HAP-1 (cell line): ENCODE data around the gene MYLK2.
A peak's percentile ranks its signal among the peaks of the same experiment; 100 is the strongest.

ENCODE experiments used
- DNase-seq, 2 experiments: peaks; one replicate each; pipeline ENCODE4 v3.0.0-alpha.2; 2016 to 2020; ENCODE audit warnings: low spot score in 2 of 2
- H3K27me3 ChIP-seq: fragments of 250-450 bp; sonication (Bioruptor Pico); 2 replicates; pipeline ENCODE4 v1.5.1; 2020; ENCODE audit warnings: low read depth, mild to moderate bottlenecking, moderate library complexity
- H3K36me3 ChIP-seq: fragments of 250-450 bp; sonication (Bioruptor Pico); replicated peaks from 2 replicates; pipeline ENCODE4 v1.5.1; 2020; ENCODE audit warnings: mild to moderate bottlenecking
- H3K4me1 ChIP-seq: fragments of 250-450 bp; sonication (Bioruptor Pico); 2 replicates; pipeline ENCODE4 v1.5.1; 2020; ENCODE audit warnings: mild to moderate bottlenecking
- H3K4me3 ChIP-seq: fragments of 250-450 bp; sonication (Bioruptor Pico); 2 replicates; pipeline ENCODE4 v1.5.1; 2020; ENCODE audit warnings: mild to moderate bottlenecking, moderate library complexity
- H3K9me3 ChIP-seq: fragments of 250-450 bp; sonication (Bioruptor Pico); 2 replicates; pipeline ENCODE4 v1.5.1; 2020; ENCODE audit warnings: mild to moderate bottlenecking, moderate library complexity
- in situ Hi-C: fragments of 300-500 bp; cut with MboI; formaldehyde crosslinking; loops from 3 replicates; pipeline ENCODE4 v1.14.3; 2020; ENCODE audit warnings: low sequenced_read_pairs, inconsistent platforms, mixed read lengths

The MYLK2 gene

DNA sequence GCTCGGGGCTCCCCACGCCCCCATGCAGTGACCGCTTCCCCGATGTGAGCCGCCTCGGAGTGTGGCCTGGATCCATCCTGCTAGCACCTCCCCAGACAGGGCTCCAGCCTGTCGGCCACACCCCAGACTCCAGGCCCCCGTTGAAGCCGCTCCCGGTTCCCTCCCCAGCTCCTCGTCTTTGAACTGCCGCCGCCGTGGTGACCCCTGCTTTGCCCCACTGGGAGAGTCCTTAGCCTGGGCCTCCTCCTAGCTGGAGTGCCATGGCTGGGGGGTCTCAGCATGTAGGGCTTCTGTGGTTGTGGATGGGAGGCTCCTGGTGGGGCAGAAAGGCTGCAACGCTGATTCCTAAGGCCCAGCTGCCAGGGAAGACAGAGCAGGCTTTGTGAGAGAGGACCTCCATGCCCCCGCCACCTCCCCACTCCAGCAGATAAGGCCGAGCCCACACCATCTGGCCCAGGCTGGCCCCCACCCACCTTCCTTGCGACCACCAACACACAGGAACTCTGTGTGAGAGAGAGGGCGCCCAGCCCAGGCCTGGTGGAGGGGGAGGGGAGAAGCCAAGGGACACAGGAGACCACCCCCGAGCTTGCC, 14.9 kb downstream of the MYLK2 start:
- no peaks in the 10 kb centered on the region for H3K27me3 ChIP-seq
- in situ Hi-C loops = no loop called here
- H3K4me1 ChIP-seq = no peaks in the 10 kb centered on the region
- no peaks in the 10 kb centered on the region for H3K9me3 ChIP-seq
- no peak overlapping the region for H3K4me3 ChIP-seq
- no peaks in the 10 kb centered on the region for H3K36me3 ChIP-seq
- DNase-seq = no peak

DNA sequence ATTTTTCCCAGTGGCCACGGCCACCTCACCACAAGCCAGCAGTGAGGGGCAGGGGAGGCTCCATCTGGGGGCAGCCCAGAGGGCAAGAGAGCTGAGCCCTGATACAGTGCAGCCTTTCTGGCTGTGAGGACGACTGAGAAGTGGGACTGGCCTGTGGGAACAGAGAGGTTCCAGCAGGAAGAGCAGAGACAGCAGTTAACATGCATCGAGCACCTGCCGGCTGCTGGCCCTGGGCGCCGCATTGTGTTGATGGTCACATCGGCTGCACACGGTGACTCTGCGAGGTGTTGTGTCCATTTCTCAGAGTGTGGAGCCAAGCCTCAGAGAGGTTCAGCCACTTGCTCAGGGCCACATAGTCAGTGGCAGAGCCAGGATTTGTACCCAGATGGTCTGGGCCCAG, 16.4 kb downstream of the MYLK2 start:
- H3K4me3 ChIP-seq = no peak overlapping the region
- H3K4me1 ChIP-seq = no peaks in the 10 kb centered on the region
- in situ Hi-C loops = no loop called here
- H3K36me3 ChIP-seq = no peaks in the 10 kb centered on the region
- no peaks in the 10 kb centered on the region for H3K27me3 ChIP-seq
- no peak for DNase-seq
- H3K9me3 ChIP-seq = no peaks in the 10 kb centered on the region

DNA sequence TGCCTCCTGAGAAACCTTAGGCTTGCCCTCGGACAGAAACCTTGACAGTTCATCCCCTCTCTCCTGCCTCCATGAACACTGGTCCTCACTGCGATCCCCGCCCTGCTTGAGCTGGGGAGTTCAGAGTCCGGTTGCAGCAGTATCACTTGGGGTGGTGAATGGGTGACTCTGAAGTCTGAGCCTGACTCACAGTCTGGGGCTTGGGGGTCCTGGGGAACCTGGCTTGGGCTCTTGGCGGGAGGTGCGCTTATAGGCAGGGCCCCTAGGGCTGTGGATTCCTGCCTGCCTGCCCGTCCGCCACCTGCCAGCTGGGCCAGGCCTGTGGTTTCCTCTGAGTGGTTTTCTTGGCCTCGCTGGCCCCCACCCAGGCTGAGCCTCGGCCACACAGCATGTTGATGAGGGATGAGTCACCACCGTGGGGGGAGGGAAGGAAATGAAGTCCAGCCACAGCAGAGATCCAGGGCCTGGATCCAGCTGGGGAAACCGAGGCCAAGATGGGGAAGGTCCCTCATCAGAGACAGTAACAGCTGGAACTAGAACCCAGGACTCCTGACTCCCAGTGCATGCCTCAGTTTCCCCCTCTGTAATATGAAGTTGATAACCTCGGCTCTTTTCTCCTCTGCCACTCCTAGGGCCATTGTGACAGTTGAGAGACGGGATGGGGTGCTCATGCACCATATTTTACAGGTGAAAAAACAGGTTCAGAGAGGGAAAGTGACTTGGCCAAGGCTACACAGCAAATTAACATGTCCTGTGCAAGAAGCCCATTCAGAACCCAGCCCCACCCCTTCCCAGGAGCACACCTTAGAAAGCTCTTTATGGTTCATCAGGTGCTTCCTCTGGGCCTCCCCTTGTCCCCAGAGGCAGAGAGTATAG, 17.1 kb downstream of the MYLK2 start:
- DNase-seq = no peak
- Histone ChIP-seq H3K4me1 (no peaks in the 10 kb centered on the region), H3K36me3 (no peaks in the 10 kb centered on the region), H3K9me3 (no peaks in the 10 kb centered on the region), H3K27me3 (no peaks in the 10 kb centered on the region), H3K4me3 (no peak overlapping the region)
- in situ Hi-C loops = no loop called here

DNA sequence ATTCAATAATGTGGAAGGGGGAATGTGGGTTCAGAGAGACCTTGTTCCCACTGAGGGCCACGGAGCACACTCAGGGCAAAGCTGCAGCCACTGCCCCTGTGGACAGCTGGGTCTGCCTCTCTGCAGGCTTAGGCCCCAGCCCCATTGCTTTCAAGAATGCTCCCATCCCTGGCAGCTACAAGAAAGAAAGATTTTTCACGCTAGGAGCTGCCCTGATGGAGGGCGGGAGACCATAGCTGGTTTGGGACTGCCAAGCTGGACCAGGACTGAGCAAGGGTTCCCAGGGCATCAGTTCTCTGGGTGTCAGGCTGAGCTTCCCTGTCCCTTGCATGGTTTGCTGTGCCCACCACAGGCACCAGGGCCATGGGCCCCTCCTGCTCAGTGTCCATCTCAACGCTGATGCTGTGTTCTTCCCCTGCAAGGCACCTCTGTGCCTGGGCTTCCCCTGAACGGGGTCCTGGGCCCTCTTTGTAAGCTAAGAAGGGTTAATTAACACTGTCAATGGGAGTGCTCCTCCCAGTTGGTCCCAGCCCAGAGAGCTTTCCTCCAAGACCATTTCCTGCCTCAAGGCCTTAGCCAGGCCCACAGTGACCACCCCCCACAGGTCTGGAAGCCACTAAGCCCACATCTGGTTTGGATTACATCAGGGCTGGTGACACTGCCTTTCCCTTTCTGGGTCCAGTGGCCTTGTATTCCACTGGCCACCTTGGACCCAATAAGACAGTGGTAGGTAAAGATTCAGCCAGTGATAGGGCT, 17.9 kb downstream of the MYLK2 start:
- no peaks in the 10 kb centered on the region for H3K27me3 ChIP-seq
- DNase-seq = no peak
- no peaks in the 10 kb centered on the region for H3K9me3 ChIP-seq
- H3K36me3 ChIP-seq = no peaks in the 10 kb centered on the region
- no peak overlapping the region for H3K4me3 ChIP-seq
- no peaks in the 10 kb centered on the region for H3K4me1 ChIP-seq
- in situ Hi-C loops = no loop called here

DNA sequence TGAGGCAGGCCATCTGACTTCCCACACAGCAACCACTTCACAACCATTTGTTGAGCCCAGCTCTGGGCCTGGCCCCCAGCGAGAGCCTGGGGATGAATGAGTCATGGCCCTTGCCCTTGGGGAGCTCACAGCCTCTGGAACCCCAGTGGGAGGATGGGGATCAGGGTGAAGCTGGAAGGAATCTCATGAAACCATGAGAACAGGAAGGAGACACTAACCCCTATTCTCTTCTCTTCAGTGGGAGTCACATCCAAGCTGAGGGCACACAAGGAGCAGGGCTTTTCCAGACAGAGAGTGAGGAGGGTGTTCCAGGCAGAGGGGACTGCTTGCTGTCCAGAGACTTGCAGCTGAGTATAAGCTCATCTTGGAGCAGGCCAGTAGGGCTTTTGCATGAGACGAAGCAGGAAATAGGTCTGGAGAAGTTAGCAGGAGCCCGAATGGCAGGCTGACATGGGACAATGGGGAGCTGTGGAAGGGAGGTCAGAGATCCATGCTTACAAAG, 18.8 kb downstream of the MYLK2 start:
- no peaks in the 10 kb centered on the region for H3K4me1 ChIP-seq
- in situ Hi-C loops = no loop called here

DNA sequence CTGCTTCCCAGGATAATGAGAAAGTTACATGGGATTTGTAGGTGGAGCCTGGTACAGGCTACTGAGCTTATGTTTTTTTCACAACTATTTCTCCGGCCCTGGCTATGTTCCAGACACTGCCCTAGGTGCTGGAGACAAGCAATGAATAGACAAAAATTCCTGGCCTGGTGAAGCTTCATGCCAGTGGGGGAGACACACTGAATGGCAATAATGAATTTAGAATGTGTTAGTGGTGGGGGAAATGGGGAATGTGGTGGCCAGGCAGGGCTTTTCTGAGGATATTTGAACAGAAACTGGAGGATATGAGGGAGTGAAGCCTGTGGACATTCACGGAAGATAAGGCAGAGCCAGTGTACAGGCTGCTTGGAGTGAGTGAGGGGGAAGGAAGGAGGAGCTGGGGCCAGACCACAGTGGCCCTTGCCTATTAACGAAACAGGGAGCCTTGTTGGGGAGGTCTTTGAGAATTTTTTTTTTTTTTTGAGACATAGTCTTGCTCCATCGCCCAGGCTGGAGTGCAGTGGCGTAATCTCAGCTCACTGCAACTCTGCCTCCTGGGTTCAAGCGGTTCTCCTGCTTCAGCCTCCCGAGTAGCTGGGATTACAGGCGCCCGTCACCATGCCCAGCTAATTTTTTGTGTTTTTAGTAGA, 19.6 kb downstream of the MYLK2 start:
- H3K27me3 ChIP-seq = no peaks in the 10 kb centered on the region
- peak in 1 of 2 experiments; percentile 35 for DNase-seq
- in situ Hi-C loops = no loop called here

More for the DNA sequence above, 18.8 kb downstream of the MYLK2 start:
- DNase-seq = no peak
- Histone ChIP-seq H3K36me3 (no peaks in the 10 kb centered on the region), H3K4me3 (no peak overlapping the region), H3K9me3 (no peaks in the 10 kb centered on the region), H3K27me3 (no peaks in the 10 kb centered on the region)

DNA sequence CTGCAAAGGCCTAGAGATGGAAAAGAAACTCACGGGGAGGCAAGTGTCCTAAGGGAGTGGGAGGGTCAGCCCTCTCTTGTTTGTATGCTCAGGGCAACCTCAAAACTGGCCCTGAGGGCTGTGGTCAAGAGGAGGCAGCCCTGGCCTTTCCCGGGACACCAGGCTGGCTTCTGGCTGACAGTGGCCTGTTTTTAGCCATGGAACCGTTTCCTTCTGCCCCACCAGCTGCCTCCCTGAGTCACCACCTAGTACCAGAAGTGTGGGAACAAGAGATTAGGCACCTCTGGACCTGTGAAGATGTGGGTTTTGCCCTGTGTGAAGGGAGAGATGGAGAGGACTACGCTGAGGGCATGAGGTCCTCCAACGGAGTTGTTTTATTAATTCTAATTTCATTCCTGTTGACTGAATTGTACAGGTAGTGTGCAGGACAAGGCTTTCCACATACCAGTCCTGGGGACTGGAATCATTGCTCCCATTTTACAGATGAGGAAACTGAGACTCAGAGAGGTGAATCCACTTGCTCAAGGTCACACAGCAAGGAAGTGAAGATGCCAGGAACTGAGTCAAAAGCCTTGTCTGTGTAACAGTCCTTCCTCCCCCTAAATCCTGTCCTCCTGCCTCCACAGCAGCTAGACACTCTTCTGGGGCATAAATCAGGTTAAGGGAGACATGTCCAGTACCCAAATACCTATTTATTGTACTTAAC, 20.8 kb downstream of the MYLK2 start:
- H3K9me3 ChIP-seq = no peaks in the 10 kb centered on the region
- H3K27me3 ChIP-seq = no peaks in the 10 kb centered on the region
- DNase-seq = no peak
- in situ Hi-C loops = no loop called here
- no peaks in the 10 kb centered on the region for H3K4me1 ChIP-seq
- no peaks in the 10 kb centered on the region for H3K36me3 ChIP-seq
- H3K4me3 ChIP-seq = no peak overlapping the region

More for the DNA sequence above, 19.6 kb downstream of the MYLK2 start:
- Histone ChIP-seq H3K4me1 (no peaks in the 10 kb centered on the region), H3K9me3 (no peaks in the 10 kb centered on the region), H3K36me3 (no peaks in the 10 kb centered on the region), H3K4me3 (no peak overlapping the region)

DNA sequence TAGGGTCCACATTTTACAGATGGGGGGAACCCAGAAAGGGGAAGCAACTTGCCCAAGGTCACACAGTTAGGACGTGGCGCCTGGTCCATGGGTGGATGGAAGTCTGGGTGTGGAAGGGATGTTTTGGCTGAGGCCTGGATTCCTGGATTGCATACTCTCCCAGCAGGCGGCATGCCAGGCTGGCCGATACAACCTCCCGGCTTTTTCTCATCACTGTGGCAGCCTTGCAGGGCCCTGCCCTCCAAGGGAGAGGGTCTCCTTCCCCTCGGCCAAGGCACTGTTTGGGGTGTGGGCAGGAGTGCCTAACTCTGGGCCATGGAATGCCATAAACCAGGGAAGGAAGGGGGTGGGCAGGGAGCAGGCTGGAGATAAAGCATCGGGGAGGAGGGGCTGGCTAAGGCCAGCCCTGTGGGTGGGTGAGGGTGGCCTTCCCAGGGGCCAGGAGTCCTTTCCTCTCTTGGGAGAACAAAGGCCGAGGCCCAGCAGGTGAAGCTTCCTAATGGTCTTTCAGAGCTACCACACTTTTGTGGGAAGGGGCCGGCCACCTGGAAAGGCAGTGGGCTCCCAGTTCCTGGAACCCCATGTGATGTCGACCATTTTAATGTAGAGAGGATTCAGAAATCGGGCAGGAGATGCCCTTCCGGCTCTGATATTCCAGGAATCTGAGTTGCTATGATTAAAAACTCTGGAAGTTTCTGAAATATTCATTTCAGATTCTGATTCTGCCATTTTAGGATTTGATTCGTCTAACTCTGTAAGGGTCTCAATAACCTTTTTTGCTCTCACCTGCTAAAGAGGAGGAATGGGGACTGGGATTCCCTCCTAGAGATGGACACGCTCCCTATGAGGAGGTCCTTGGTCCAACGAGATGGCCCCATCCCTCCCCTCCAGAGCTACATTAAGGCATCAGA, 22.0 kb downstream of the MYLK2 start:
- Histone ChIP-seq H3K9me3 (no peaks in the 10 kb centered on the region), H3K4me1 (no peaks in the 10 kb centered on the region), H3K4me3 (no peak overlapping the region), H3K36me3 (no peaks in the 10 kb centered on the region), H3K27me3 (no peaks in the 10 kb centered on the region)
- DNase-seq = no peak
- in situ Hi-C loops = no loop called here

DNA sequence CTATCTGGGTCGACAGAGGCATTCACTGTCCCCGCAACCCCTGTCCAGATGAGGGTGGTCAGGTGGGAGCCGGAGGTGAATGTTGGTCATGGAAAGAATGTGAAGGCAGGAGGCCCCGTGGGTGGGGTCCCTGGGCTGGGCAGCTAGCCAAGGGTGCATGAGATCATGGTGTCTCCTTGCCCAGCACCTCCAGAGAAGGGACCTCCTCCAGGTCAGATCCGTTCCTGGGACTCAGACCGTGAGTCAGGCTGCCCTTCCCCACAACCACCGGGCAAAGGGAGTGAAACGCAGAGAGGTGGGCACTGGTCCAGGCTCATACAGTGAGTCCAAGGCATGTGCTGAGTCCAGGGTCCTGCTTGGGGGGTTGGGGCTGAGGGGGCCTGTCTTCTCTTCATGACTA, 22.8 kb downstream of the MYLK2 start:
- in situ Hi-C loops = no loop called here
- no peaks in the 10 kb centered on the region for H3K27me3 ChIP-seq
- no peak overlapping the region for H3K4me3 ChIP-seq
- no peak for DNase-seq
- no peaks in the 10 kb centered on the region for H3K36me3 ChIP-seq
- H3K9me3 ChIP-seq = no peaks in the 10 kb centered on the region
- no peaks in the 10 kb centered on the region for H3K4me1 ChIP-seq

DNA sequence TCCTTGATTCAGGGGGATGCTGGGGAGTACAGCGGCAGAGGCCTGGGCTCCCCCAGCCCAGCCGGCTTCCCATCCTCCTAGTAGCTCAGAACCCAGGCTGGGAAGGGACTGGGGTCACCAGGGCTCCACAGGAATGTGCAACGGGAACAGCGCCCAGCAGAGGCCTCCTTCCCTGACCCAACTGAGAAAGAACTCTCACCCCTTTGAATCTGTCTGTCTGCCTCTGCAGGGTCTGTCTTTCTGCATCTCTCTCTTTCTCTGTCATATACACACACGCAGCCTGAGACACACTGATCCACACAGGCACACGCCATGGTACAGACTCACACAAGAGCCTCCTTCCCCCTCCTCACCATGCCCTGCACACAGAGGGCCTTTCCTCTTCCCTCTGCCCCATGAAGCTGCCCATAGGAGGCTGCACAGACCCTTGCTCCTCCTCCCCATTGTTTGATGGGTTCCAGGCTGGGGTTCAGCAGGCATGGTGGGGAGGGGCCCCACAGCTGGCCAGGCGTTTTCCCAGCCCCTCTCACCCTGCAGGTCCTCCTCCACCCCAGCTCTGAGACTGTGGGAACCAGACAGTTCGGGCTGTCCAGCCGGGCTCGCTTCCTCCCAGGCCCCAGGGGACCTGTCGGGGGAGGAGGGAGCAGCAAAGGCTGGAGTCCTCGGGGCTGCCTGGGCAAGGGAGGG, 23.5 kb downstream of the MYLK2 start:
- no peaks in the 10 kb centered on the region for H3K36me3 ChIP-seq

DNA sequence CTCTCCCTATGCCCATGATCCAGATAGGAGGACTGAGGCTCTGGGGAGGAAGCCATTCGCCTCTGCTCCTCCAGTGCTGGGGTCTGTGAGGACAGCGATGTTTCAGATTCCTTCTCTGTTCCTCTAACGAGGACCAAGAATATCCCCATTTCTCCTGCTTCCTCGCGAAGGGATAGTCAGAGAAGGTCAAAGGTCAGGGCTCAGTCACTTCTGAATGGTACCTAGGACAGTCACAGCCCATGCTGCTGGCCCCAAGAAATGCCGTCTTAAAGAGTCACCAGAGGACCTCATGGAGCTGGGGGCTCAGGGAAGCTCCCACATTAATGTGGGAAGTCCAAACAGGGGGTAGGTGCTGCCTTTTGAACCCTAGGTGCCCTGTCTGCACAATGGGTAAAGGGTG, 24.1 kb downstream of the MYLK2 start:
- Histone ChIP-seq H3K27me3 (no peaks in the 10 kb centered on the region; the same call in 1 of the 2 replicates), H3K4me3 (no peak overlapping the region), H3K36me3 (no peaks in the 10 kb centered on the region), H3K9me3 (no peaks in the 10 kb centered on the region), H3K4me1 (no peaks in the 10 kb centered on the region)
- DNase-seq = no peak
- in situ Hi-C loops = no loop called here

More for the DNA sequence above, 23.5 kb downstream of the MYLK2 start:
- Histone ChIP-seq H3K9me3 (no peaks in the 10 kb centered on the region), H3K4me3 (no peak overlapping the region), H3K27me3 (no peaks in the 10 kb centered on the region; the same call in 1 of the 2 replicates), H3K4me1 (no peaks in the 10 kb centered on the region)
- no peak for DNase-seq
- in situ Hi-C loops = no loop called here

DNA sequence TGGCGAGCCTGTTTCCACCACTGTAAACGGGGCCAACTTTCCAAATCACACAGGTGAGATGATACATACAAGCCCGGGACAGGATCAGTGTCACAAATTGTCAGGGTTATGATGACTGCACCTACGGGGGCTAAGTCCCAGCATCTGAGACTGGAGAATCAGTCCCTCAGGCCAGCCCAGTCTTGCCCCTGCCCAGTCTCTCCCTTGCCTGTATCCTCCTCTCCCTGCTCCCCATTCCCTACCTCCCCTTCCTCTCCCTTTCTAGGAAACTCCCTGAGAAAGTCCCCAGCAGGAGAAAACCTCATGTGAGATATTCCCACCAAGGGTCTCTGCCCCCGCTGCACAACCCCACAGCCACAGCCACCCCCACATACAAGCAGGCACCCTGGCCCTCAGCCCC, 24.7 kb downstream of the MYLK2 start:
- Histone ChIP-seq H3K27me3 (no peaks in the 10 kb centered on the region; the same call in 1 of the 2 replicates), H3K9me3 (no peaks in the 10 kb centered on the region), H3K4me1 (no peaks in the 10 kb centered on the region), H3K4me3 (no peak overlapping the region), H3K36me3 (no peaks in the 10 kb centered on the region)
- in situ Hi-C loops = no loop called here
- no peak for DNase-seq
